ENCODE results near the gene PSMA7.

PSMA7 gene

DNA sequence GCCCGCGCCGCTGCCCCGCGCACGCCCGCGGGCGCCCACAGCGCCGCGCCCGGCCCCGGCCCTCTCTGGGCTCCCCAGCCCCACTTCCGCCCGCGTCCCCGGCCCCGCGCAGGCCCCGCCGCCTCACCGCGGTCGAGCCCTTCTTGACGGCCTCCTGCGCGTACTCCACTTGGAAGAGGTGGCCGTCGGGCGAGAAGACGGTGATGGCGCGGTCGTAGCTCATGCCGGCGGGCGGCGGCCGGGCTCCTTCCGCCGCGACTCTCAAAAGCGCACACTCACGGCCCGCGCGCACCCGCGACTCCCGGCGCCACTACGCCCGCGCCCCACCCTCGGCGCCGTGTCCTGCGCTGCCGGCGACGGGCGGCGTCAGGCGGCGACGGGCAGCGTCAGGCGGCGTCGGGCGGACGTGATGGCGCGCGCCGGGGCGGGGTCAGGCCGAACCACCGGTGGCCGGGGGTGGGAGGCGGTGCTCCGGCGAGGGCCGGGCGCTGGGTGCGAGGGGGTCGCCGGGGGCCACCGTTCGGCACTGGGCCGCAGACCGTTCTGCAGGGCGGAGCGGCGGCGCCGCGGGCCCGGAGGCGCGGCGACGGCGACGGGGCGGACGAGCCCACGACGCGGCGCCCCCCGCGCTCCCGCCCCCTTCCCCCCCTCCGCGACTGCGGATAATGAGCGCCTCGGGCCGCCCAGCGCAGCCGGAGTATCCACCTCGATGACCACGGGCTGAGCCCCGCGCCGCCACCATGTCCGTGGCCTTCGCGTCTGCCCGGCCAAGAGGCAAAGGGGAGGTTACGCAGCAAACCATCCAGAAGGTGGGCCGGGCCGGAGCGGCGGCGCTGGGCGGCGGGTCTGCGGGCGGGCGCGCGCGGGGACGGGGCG is at the start of gene PSMA7, which contains the start of gene SS18L1:
Gene PSMA7, minus strand, starts transcription at position 314 of the 876 bp plus-strand sequence. Its CDS starts 91 bp downstream, at position 223.
Gene SS18L1, plus strand, starts transcription at position 689 of the 876 bp plus-strand sequence. Its CDS starts 52 bp downstream, at position 741.
- FAIRE-seq = peak; percentile 100

DNA sequence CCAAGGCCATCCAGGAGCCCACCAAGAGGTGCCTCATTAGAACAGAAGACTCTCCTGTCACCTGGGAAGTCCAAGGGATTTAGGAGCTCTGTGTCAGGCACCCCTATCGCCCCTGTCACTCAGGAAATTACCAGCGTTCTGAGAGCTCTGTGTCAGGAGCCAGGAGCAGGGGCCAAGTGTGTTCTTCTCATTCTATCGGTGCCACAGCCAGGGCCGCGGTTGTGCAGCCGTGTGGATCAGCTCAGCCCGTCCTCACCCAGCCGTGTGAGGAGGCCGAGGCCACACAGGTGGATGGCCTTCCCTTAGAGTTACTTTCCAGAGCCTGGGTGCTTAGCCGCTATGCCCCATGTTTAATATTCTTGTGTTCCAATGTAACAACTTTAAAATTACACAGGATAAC is 49.4 kb upstream of the PSMA7 start:
- no peak for DNase-seq (ENCODE audit: insufficient read length, low spot score)
- no peak for FAIRE-seq

More for the DNA sequence above, at the start of gene PSMA7, which contains the start of gene SS18L1:
- DNase-seq (ENCODE audit: insufficient read length, low spot score) = peak; percentile 98

DNA sequence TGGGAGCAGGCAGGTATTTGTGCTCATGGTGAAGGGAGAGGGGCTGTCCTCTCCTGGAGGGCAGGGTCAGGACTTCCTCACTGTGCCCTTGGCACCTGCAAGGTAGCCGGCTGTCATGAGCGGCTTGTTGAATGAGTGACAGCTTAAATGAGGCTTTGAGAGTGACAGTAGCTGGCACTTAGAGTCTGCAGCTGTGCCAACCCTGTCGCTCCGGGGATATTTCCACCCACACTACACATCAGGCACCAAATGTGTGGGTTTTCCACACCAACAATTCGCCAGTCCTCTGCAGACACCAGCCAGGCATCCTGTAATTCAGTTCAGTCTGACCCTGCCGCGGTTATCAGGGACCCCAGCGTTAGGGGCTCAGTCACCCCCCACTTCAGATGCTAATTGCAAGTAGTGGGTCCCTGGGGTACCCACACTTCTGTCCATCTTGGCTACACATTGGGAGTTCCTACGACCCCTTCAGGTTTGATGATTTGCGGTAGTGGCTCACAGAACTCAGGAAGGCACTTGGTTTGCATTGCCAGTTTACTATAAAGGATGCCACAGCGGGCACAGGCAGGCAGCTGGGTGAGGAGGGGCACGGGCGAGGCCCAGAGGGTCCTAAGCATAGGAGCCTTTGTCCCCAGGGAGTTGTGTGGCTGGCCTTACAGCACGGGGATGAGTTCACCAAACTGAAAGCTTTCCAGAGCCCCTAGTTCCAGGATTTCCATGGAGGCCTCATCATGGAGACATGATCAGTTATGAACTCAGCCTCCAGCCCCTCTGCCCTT is 48.8 kb upstream of the PSMA7 start:
- FAIRE-seq (peak; percentile 9), DNase-seq (ENCODE audit: insufficient read length, low spot score) (no peak)

DNA sequence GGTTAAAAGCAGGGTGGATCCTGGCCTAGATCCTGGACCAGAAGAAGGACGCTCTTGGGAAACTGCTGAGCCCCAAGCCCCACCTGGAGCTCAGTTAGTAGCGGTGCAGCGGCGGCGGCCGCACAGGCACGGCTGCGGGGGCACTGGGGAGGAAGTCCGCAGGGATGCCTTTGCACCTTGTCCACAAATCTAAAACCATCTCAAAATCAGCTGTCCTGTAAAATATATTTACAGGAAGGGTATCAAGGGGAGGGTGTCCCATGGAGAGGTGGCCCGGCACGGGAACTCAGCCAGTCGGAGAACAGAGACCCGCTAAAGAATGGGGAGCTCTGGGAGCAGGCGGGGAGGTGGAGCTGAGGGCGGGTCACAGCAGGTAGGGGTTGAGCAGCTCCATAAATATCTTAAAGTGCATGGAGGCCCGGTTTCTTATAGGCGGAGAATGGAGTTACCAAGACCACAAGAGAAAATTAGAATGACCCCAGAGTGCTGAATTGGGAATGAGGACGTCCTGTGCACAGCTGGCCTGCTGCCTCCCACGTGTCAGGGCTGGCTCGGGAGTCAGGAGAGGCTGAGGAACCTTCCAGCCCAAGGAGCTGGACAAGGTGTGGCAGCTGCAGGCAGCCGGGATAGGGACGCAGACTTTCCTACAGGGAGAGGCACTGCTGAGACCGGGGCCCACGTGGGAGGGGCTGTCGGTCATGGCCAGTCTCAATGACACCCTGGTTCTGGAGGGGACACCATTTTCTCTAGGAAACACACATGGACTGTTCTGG is 47.6 kb upstream of the PSMA7 start:
- FAIRE-seq (no peak), DNase-seq (ENCODE audit: insufficient read length, low spot score) (no peak)

DNA sequence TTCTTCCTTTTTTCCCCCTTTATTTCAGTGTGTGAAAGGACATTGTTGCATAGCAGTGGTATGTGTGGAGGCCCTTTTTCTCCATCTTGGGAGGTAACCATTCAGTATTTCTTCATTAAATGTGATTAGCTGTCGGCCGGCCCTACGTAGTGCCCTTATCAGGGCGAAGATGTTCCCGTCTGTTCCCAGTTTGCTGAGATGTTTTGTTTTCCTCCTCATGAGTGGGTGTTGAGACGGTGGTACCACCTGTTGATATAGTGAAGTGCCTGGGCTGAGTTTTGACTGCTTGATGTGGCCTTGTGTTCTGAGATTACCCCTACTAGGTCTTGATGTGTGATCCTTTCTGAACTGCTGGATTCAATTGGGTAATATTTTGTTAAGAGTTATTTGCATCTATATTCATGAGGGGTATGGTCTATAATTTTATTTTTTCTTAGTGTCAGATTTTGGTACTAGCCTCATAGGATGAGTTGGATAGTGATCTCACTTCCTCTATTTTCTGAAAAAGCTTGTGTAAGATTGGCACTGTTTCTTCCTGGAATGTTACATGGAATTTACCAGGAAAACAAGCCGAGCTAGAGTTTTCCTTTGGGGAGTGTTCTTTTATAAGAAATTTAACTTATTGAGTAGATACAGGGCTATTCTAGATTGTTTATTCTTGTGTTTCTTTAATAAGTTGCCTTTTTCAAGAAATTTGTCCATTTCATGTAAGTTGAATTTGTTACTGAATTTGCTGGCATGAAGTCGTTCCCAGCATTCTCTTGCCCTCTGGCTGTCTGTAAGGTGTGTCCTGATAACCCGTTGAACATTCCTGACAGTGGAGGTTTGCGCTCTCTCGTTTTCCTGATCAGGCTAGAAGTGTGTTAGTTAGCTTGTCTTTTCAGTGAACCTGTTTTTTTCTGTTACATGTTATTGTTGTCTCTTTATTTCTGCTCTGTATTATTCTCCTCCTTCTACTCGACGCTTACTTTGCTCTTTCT is 44.0 kb upstream of the PSMA7 start:
- no peak for DNase-seq (ENCODE audit: insufficient read length, low spot score)
- FAIRE-seq = no peak

DNA sequence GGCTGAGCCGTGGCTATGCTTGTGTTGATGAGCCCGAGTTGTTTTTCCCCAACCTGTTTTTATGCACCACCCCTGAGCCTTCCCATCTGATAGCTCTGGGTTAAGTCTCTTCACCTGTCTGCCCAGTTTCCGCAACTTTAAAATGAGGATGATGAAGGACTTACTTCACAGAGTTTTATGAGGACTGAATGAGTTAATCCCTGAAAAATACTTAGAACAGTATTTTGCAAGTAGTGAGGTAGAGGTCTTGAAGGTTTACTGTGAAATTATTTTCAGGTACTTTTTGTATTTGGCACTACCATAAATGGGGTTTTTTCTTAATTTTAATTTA is 42.9 kb upstream of the PSMA7 start:
- FAIRE-seq (no peak), DNase-seq (ENCODE audit: insufficient read length, low spot score) (no peak)

DNA sequence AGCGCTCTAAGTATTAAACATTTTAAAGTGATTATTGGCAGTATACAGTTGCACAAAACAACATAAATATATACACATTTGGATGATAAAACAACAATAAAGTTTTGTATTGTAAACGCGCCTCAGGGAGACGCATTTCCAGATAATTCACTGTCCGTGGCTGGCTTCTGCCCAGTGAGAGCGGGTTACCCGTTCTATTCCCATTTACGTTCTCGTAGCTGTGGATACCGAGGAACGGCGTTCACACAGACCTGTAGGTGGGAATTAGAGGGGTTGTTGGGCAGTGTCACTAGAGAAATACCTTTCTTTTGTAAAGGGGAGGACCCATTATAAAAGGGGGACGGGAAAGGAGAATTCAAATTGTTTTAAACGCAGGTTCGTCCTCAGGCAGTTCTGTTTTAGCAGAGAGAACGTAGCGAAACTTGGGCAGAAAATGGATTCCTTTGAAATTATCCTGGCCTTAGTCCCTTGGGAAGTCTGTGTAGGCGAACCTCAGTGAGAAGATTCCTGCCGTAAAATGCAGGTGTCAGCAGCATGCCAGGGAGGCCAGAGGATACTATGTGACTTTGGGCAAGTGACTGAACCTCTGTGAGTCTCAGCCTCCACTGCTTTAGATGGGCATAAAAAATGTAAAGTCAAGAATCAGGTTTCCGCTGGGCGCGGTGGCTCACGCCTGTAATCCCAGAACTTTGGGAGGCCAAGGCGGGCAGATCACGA is 40.4 kb upstream of the PSMA7 start:
- FAIRE-seq (peak; percentile 51), DNase-seq (ENCODE audit: insufficient read length, low spot score) (peak; percentile 55)

DNA sequence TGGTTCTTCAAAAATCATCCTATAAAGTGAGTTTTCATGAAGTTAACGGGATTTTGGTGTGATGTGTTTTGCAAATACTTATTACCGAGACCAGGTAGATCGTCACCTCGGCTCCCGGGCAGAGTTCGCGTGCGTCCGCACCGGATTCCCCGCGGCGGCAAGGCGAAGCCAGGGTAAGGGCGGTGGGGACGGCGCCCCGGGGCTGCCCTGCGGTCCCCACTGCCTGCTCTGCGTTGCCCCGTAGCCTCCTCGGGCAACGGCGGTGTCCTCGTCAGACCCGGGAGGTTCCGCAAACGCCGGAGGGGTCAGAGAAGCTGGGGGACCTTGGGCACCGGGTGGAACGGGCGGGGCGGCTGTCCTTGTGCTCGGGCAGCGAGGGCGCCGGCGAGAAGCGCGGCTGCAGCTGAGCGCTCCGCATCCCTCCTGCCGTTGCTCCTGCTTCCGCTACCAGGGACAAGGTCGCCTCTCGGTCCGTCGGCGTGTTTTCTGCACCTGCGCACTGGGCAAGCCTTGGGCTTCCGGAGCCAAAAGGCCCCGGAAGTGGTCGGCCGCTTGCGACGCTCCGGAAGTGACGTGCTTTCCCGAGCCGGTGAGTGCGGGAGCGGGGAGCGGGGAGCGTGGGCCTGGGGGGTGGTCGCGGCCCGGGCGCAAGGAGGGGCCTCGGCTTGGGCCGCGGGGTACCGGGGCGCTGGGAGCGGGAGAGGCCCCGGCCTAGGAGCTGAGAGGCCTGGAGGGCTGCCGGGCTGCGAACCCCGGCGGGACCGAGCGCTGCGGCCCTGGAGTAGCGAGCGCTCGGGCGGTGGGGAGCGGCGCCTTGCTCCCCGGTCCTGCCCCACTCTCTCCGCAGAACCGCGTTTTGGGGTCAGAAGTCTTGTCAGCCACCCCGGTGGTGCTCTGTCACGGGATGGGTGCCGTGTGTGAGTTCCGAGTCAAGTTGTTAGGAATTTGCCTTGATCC is 39.6 kb upstream of the PSMA7 start, which contains the start of gene MTG2:
Gene MTG2, plus strand, starts transcription at position 560 of the 957 bp plus-strand sequence. CDS start 10,393 bp downstream, outside the sequence.
- DNase-seq (ENCODE audit: insufficient read length, low spot score) = peak; percentile 100
- peak; percentile 98 for FAIRE-seq

DNA sequence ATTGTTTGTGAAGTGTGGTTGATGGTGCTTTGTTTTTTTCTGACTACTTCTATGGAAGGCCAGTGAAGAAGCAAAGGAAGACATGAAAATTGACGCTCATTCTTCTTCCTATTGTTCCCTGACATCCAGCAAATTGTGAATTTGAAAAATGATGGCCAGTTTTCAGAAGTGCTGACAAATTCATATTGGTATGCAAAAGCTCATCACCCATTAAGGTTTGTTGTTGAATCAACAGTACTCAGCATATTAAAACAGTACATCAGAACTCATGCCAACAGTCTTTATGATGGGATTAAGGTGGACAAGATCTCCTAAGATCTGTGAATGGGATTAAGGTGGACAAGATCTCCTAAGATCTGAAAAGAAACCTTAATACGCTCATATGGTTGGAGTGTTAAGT is 38.6 kb upstream of the PSMA7 start:
- FAIRE-seq (no peak), DNase-seq (ENCODE audit: insufficient read length, low spot score) (no peak)

DNA sequence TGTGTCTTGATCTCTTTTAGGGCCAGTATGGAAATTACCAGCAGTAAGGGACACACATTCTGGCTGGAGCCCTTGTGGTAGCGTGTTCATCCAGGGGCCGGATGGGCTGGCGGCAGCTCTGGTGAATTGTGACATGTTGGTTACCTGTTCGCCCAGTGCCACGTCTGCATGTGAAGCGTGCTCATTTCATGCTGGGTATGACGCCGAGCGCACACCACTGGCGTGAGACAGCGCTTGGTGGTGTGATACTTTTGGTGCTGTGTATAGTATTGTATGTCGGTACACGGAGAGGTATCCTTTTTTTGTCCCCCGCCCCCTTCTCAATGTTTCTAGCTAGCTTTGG is 35.9 kb upstream of the PSMA7 start:
- FAIRE-seq (no peak), DNase-seq (ENCODE audit: insufficient read length, low spot score) (no peak)

DNA sequence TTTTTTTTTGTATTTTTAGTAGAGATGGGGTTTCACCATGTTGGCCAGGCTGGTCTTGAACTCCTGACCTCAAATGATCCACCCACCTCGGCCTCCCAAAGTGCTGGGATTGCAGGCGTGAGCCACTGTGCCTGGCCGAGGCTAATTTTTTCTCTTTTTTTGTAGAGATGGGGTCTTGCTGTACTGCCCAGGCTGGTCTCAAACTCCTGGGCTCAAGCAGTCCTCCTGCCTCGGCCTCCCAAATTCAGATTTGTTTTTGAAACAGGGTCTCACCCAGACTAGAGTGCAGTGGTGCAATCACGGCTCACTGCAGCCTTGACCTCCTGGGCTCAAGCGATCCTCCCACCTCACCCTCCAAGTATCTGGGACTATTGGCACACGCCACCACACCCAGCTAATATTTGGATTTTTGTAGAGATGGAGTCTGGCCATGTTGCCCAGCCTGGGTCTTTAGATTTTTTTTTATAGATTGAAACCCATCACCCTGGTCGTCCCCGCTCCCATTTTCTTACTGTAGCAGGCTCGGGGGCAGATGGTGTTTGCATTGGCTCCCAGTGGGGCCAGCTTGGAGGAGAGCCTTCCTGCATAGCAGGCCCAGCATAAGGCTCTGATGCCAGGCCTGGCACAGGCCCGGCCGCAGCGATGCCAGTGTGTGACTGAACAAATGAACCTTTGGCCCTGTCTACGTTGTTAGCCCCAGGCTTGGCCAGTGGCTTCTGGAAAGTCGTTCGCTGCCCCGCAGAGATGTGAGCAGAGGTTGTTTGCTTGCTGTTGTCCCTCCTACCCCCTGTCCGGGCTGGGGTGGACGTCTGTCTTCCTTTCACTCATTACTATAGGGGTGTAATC is 35.3 kb upstream of the PSMA7 start:
- FAIRE-seq (no peak), DNase-seq (ENCODE audit: insufficient read length, low spot score) (no peak)

DNA sequence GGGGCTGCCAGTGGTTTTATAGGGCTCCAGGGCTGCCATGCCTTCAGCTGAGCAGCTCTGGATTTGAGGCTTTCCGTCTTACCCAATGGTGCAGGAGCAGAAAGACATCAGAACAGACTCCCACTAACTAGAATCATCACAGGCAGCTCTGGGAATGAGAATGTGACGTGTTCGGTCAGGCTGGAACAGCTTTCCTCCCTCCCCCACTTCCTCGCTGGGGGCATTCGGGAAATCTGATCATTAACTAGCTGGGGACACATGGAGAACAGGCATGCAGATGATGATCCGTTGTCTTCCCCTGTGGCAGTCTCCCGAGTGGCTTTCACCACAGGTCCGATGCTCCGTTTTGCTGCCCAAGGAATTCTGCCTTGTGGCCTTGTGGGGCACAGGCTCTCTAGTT is 34.1 kb upstream of the PSMA7 start:
- peak; percentile 70 for FAIRE-seq

DNA sequence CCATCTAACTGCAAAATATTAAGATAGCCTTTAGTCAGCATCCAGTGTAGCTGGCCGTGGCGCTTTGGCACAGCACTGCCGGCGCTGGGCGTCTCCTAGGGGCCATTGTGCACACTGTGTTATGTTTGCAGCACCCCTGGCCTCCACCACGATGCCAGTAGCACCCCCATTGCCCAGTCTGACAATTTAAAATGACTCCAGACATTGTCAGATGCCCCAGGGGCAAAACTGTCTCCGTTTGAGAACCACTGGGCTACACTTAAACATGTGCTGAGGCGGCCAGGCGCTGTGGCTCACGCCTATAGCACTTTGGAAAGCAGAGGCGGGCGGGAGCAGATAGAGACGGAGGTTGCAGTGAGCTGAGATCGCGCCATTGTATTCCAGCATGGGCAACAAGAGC is 33.7 kb upstream of the PSMA7 start:
- peak; percentile 42 for FAIRE-seq

More for the DNA sequence above, 34.1 kb upstream of the PSMA7 start:
- no peak for DNase-seq (ENCODE audit: insufficient read length, low spot score)

DNA sequence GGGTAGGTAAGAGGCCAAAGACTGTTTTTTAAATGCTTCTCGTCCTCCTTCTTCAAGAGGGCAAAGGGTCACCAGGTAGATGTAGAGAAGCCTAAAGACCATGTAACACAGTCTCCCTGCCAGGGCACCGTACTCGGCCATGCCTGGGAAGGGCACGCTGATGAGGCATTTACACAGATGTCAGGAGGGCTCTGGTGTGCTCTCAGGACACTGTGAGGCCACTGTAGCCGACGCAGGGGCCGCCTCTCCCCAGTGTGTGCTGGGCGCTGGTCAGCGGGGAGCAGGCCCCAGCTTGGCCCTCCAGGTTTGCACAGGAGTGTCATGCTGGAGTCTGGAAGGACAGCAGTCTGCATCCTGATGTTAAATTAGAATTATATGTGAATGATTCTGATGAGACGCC is 32.5 kb upstream of the PSMA7 start:
- FAIRE-seq = peak; percentile 31

More for the DNA sequence above, 33.7 kb upstream of the PSMA7 start:
- no peak for DNase-seq (ENCODE audit: insufficient read length, low spot score)

DNA sequence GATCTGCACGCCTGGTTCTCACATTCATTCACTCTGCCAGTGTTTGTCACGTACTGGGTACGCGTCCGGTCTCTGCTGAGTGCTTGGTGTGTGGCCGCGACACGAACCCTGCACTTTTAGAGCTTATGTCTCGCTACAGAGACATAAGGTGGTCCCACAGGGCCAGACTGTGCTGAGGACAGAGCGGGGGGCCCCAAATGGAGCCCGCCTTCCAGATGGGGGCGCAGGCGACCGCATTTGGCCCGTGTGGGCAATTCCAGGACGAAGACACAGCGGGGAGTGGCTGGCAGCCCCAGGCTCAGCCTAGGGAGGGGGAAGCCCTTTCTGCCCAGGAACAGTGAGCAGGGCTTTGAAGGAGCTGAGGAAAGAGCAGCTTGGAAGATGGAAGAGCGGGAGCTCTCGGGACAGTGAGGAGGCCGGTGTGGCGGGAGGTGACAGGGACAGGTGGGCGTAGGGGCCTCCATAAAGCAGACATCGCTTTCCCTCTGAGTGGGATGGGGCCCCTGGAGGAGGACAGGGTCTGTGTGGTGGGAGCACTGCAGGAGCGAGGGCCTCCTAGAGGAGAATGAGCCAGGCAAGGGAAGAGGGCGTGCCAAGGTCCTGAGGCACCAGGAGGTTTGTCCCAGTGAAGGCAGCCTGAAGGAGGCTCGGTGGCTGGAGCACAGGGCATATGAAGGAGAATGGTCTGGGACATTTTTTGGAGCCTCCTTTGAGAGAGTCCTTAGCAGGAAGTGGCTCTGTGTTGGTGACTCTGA is 31.9 kb upstream of the PSMA7 start:
- DNase-seq (ENCODE audit: insufficient read length, low spot score) (no peak), FAIRE-seq (peak; percentile 23)

More for the DNA sequence above, 32.5 kb upstream of the PSMA7 start:
- no peak for DNase-seq (ENCODE audit: insufficient read length, low spot score)
